ENCODE data around the gene ULBP2. TPM values are rescaled to one million over a fixed set of nuclear protein-coding genes. Genes with fewer than 3 reads are reported as not detected.

The ULBP2 gene
- total and polyA plus RNA-seq, 2 of the 8 experiments (the other 6 are each of a cell fraction or from before 2014, with no cell fraction given): 0.05 TPM; not detected in 1

DNA sequence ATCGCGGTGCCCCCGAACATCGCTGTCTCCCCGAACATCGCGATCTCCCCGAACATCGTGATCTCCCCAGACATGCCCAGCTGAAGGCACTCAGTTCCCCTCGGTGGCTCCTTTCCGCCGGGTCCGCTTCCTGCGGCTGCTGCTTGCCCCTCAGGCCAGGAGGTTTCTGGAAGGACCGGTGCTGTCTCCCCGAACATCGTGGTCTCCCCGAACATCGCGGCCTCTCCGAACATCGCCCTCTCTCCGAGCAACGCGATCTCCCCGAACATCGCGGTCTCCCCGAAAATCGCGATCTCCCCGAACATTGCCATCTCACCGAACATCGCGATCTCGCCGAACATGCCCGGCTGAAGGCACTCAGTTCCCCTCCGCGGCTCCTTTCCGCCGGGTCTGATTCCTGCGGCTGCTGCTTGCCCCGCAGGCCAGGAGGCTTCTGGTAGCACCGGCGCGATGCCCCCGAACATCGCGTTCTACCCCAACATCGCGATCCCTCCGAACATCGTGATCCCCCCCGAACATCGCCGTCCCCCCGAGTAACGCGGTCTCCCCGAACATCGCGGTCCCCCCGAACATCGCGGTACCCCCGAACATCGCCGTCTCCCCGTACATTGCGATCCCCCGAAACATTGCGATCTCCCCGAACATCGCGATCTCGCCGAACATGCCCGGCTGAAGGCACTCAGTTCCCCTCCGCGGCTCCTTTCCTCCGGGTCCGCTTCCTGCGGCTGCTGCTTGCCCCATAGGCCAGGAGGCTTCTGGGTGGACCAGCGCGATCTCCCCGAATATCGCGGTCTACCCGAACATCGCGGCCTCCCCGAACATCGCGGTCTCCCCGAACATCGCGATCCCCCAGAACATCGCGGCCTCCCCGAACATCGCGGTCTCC lies 22.7 kb downstream of the ULBP2 start:
- H4K20me1 ChIP-seq (replicated peaks in 1 of 2; ENCODE audit: control insufficient read depth in 1 of 2, insufficient read depth in 2 of 2, low read length in 2 of 2): peaks cover 7 to 10% of the 10 kb centered on the region in 2 experiments
- H4K5ac ChIP-seq (ENCODE audit: insufficient read length, low read depth, low read length): no peak overlapping the region
- no peak overlapping the region for H3K14ac ChIP-seq (ENCODE audit: insufficient read length)
- no peak overlapping the region for H2BK120ac ChIP-seq (replicated peaks; ENCODE audit: low read depth, low read length)
- peak overlapping the region; percentile 93 for H3K18ac ChIP-seq (ENCODE audit: extremely low read depth, low read length)
- H3K9ac ChIP-seq (replicated peaks in 1 of 4; ENCODE audit: extremely low read depth in 1 of 4, low read depth in 3 of 4, low read length in 3 of 4): peak overlapping the region in 2 of 4 experiments; percentile 20 to 42; a peak in 4 of 7 replicates
- no peak overlapping the region for H2BK15ac ChIP-seq (ENCODE audit: low read length)
- H3K4me2 ChIP-seq (ENCODE audit: insufficient read depth in 1 of 2, low read depth in 2 of 2, low read length in 2 of 2): peak overlapping the region; percentile 89 to 96
- FAIRE-seq (no peak), DNase-seq (ENCODE audit: low read depth in 1 of 2, low spot score in 2 of 2) (peak in 1 of 2 experiments; percentile 76)
- no peak overlapping the region for H2BK20ac ChIP-seq (ENCODE audit: low read length)
- 0 out of 2 replicates have a peak overlapping the region, but pooled peaks have one; percentile 75 for H2AK5ac ChIP-seq (ENCODE audit: low read depth, low read length)
- H2BK12ac ChIP-seq (ENCODE audit: low read depth, low read length): peak overlapping the region; percentile 87
- H3K36me3 ChIP-seq (ENCODE audit: control insufficient read depth in 2 of 4, insufficient read depth in 4 of 4, low read length in 3 of 4): no peaks in the 10 kb centered on the region
- no peaks in the 10 kb centered on the region for H3K79me1 ChIP-seq (ENCODE audit: low read depth, low read length)
- no peak overlapping the region for H3K27ac ChIP-seq (ENCODE audit: low read depth, low read length)
- H3K9me3 ChIP-seq (ENCODE audit: insufficient read depth in 2 of 2, low read depth in 1 of 2, low read length in 1 of 2): no peaks in the 10 kb centered on the region
- H3K4ac ChIP-seq (replicated peaks; ENCODE audit: insufficient read length, low read depth, low read length): no peak overlapping the region
- WGBS, 2 experiments (ENCODE audit: extremely low coverage in 1 of 2, insufficient coverage in 1 of 2, insufficient read length in 1 of 2, insufficient replicate concordance in 2 of 2, low coverage in 1 of 2, low lambda C conversion rate in 2 of 2, missing lambda C conversion rate in 1 of 2): 3% methylated on average over 52 of the region's 103 CpGs; no CpG with 5 or more reads in 1 of the 2 experiments
- H4K91ac ChIP-seq (replicated peaks; ENCODE audit: insufficient read length, low read length): peak overlapping the region; percentile 30
- peak overlapping the region; percentile 56; the same call in 1 of the 2 replicates for H2AFZ ChIP-seq (ENCODE audit: low read length)
- H3K79me2 ChIP-seq (ENCODE audit: control insufficient read depth in 1 of 2, insufficient read depth in 2 of 2, low read length in 2 of 2): no peaks in the 10 kb centered on the region
- peaks cover 9% of the 10 kb centered on the region; the same call in 1 of the 2 replicates for H3K23me2 ChIP-seq (ENCODE audit: low read depth, low read length)
- POLR2A ChIA-PET (ENCODE audit: partially characterized antibody): interaction anchor here (0.7 to 1.2 kb wide), 6 partner anchors 9 to 42 kb away, joined by 3 to 6 read pairs (median 4); no protein-coding TSS in a partner anchor
- CTCF ChIA-PET (ENCODE audit: partially characterized antibody): interaction anchor here (0.7 to 1.1 kb wide), 3 partner anchors 10 to 52 kb away, joined by 3 to 4 read pairs (median 3); no protein-coding TSS in a partner anchor
- H3K4me3 ChIP-seq (ENCODE audit: extremely low read depth in 1 of 4, insufficient read depth in 2 of 4, low read depth in 3 of 4, low read length in 4 of 4): peak overlapping the region; percentile 53 to 75 (median 58)
- H3K27me3 ChIP-seq (replicated peaks in 1 of 4; ENCODE audit: control insufficient read depth in 3 of 4, extremely low read depth in 1 of 4, insufficient read depth in 3 of 4, low read length in 3 of 4): peaks cover 41 to 87% (median 72%) of the 10 kb centered on the region in 4 experiments
- peaks cover 0 to 20% (median 17%) of the 10 kb centered on the region in 4 experiments; a peak in 5 of 7 replicates for H3K4me1 ChIP-seq (replicated peaks in 1 of 4; ENCODE audit: control insufficient read depth in 3 of 4, insufficient read depth in 4 of 4, low read length in 3 of 4)
- H3K23ac ChIP-seq (ENCODE audit: insufficient read length): no peak overlapping the region
- peak overlapping the region; percentile 86 for H4K8ac ChIP-seq (ENCODE audit: extremely low read depth, insufficient read depth, low read length)
- peak overlapping the region; percentile 66; the same call in 1 of the 2 replicates for H2BK5ac ChIP-seq (ENCODE audit: low read depth, low read length)
- H3K56ac ChIP-seq (replicated peaks; ENCODE audit: insufficient read length, low read depth, low read length): no peak overlapping the region
- TF ChIP-seq BACH1 (IDR thresholded peaks at IDR 0.05; ENCODE audit: low read length) (peak; percentile 73), CHD2 (IDR thresholded peaks at IDR 0.05; ENCODE audit: low read length) (0 out of 2 replicates have a peak, but pooled peaks have one; percentile 16), RNF2 (IDR thresholded peaks at IDR 0.05; ENCODE audit: borderline replicate concordance, low read depth, low read length, missing control alignments, poor library complexity, severe bottlenecking) (peak; percentile 84), CBX5 (IDR thresholded peaks at IDR 0.05; ENCODE audit: low read depth, low read length) (no peak), SUZ12 (IDR thresholded peaks at IDR 0.05; ENCODE audit: low read length) (peak; percentile 100), POLR2A (IDR thresholded peaks at IDR 0.05; ENCODE audit: control extremely low read depth in 1 of 2, low read depth in 2 of 2, low read length in 2 of 2) (no peak; a peak in 1 of 3 replicates), JUN (IDR thresholded peaks at IDR 0.05; ENCODE audit: low read depth, low read length) (no peak), TBP (IDR thresholded peaks at IDR 0.05; ENCODE audit: low read depth, low read length) (no peak), SP1 (IDR thresholded peaks at IDR 0.05; ENCODE audit: low read depth, low read length) (no peak), CBX8 (IDR thresholded peaks at IDR 0.05; ENCODE audit: borderline replicate concordance, low read depth, low read length) (peak; percentile 46; the same call in 1 of the 2 replicates), EZH2 (IDR thresholded peaks at IDR 0.05; ENCODE audit: low read depth, low read length, severe bottlenecking) (peak; percentile 100)

Measured in H1 (cell line).